Kidney epithelial cell (primary cell): ENCODE measurements around the gene ROCK2. TPM values are rescaled to one million over a fixed set of nuclear protein-coding genes. Genes with fewer than 3 reads are reported as not detected.
"Not testable (repeated sequence)": the region's sequence is repeated elsewhere in the genome, so short reads cannot be mapped to it uniquely, and the experiment has no call there.

Experiments
- DNase-seq: peaks from one replicate; pipeline ENCODE4 v3.0.0-alpha.2; 2010; ENCODE audit warnings: low read depth
- H3K27me3 ChIP-seq: 2 replicates; pipeline ENCODE4 v1.6.0; 2011; ENCODE audit warnings: low read length; ENCODE audit not compliant: control insufficient read depth, insufficient read depth
- H3K36me3 ChIP-seq: 2 replicates; pipeline ENCODE4 v1.5.1; 2011; ENCODE audit warnings: low read length; ENCODE audit not compliant: control insufficient read depth, insufficient read depth
- H3K4me3 ChIP-seq: 2 replicates; pipeline ENCODE4 v1.5.1; 2011; ENCODE audit warnings: low read depth, mild to moderate bottlenecking, control low read depth, low read length
- total RNA-seq: library from RNA; depleted of rRNA; stranded (reverse); fragments of >200 nt; gene quantifications from 2 replicates; pipeline ENCODE4 v1.2.3, GENCODE V29; 2015
- TF ChIP-seq, protein P1 (sequence below): IDR thresholded peaks from 2 replicates; pipeline ENCODE4 v1.5.1; 2011; ENCODE audit warnings: mild to moderate bottlenecking, moderate library complexity, low read length, control low read depth, inconsistent platforms; ENCODE audit not compliant: insufficient read depth, poor library complexity, severe bottlenecking

Gene ROCK2
- total RNA-seq, 1 donor from 2014 or later = 26.4 TPM

DNA sequence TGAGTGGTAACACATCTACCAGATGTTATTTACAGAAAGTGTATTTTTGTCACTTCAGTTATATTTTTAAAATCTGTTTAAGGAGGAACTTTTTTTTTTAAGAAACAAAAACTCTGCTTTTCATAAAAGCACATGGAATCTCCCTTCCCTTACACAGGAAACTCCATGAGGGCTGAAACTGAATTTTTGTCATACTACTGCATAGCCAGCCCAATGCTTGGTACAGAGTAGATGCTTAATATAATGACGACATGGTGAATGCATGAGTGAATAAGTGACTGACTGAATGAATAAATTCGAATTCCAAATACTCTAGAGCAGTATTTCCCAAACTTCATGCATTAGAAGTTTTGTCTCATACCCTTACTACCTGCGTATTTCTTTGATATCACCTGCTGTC lies 86.5 kb downstream of the ROCK2 start:
- no peak for DNase-seq
- H3K36me3 ChIP-seq = no peaks in the 10 kb centered on the region
- H3K27me3 ChIP-seq = no peaks in the 10 kb centered on the region
- TF ChIP-seq, protein P1, sequence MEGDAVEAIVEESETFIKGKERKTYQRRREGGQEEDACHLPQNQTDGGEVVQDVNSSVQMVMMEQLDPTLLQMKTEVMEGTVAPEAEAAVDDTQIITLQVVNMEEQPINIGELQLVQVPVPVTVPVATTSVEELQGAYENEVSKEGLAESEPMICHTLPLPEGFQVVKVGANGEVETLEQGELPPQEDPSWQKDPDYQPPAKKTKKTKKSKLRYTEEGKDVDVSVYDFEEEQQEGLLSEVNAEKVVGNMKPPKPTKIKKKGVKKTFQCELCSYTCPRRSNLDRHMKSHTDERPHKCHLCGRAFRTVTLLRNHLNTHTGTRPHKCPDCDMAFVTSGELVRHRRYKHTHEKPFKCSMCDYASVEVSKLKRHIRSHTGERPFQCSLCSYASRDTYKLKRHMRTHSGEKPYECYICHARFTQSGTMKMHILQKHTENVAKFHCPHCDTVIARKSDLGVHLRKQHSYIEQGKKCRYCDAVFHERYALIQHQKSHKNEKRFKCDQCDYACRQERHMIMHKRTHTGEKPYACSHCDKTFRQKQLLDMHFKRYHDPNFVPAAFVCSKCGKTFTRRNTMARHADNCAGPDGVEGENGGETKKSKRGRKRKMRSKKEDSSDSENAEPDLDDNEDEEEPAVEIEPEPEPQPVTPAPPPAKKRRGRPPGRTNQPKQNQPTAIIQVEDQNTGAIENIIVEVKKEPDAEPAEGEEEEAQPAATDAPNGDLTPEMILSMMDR = no peak
- H3K4me3 ChIP-seq = no peak overlapping the region

DNA sequence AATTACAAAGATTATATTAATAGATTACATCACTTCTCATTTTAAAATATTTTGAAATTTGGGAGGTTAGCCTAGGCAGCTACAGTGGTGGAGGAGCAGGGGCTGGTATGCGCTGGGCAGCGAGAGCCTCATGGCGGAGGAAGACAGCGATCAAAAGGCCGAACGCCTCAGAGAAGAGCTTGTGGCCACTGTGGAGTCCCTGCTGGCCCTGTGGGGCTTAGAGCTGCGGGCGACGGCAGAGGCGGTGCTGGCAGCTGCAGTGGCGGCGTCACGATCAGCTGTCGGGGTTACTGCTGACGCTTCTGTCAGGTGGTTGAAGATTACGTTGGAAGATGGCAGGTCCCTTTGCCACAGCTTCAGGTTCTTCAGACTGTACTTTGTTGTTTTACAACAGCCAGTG lies 87.4 kb downstream of the ROCK2 start:
- no peak overlapping the region for H3K4me3 ChIP-seq
- H3K36me3 ChIP-seq = no peaks in the 10 kb centered on the region
- TF ChIP-seq, protein P1 = no peak
- no peaks in the 10 kb centered on the region for H3K27me3 ChIP-seq
- no peak for DNase-seq

DNA sequence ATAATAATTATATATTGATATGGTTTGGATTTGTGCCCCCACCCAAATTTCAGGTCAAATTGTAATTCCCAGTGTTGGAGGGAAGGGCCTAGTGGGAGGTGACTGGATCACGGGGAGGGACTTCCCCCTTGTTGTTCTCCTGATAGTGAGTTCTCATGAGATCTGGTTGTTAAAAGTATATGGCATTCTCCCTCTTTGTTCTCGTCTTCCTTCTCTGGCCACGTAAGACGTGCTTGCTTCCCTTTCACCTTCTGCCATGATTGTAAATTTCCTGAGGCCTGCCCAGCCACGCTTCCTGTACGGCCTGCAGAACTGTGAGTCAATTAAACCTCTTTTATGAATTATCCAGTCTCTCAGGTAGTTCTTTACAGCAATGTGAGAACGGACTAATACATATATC lies 88.3 kb downstream of the ROCK2 start:
- no peaks in the 10 kb centered on the region for H3K36me3 ChIP-seq
- H3K4me3 ChIP-seq = no peak overlapping the region
- DNase-seq = no peak
- TF ChIP-seq, protein P1 = no peak
- no peaks in the 10 kb centered on the region for H3K27me3 ChIP-seq

DNA sequence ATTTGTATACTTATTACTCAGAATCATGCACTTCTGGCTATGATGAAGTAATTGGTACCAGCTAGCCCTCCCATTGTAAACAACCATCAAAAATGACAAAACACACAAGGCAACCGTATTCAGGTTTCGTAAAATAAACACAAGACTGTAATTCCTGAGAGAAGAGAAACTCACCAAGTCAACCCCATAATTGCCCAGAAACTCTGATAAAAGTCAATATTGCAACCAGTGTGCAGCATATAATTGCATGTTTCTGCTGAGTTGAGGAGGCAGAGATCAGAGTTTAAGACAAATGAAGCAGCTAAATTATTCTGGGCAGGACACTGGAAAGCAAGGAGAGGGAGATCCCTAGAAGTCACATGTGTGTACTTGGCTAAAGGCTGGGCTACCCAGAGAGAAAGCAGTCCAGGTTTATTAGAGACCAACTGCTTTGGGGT lies 90.3 kb downstream of the ROCK2 start:
- DNase-seq = no peak
- H3K27me3 ChIP-seq = no peaks in the 10 kb centered on the region
- H3K36me3 ChIP-seq = no peaks in the 10 kb centered on the region
- TF ChIP-seq, protein P1 = no peak
- H3K4me3 ChIP-seq = no peak overlapping the region

DNA sequence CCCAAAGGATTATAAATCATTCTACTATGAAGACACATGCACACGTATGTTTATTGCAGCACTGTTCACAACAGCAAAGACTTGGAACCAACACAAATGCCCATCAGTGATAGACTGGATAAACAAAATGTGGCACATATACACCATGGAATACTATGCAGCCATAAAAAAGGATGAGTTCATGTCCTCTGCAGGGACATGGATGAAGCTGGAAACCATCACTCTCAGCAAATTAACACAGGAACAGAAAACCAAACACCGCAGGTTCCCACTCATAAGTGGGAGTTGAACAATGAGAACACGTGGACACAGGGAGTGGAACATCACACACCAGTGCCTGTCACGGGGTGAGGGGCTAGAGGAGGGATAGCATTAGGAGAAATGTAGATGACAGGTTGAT lies 92.0 kb downstream of the ROCK2 start:
- H3K27me3 ChIP-seq, DNase-seq, H3K36me3 ChIP-seq, H3K4me3 ChIP-seq: not testable (repeated sequence)

DNA sequence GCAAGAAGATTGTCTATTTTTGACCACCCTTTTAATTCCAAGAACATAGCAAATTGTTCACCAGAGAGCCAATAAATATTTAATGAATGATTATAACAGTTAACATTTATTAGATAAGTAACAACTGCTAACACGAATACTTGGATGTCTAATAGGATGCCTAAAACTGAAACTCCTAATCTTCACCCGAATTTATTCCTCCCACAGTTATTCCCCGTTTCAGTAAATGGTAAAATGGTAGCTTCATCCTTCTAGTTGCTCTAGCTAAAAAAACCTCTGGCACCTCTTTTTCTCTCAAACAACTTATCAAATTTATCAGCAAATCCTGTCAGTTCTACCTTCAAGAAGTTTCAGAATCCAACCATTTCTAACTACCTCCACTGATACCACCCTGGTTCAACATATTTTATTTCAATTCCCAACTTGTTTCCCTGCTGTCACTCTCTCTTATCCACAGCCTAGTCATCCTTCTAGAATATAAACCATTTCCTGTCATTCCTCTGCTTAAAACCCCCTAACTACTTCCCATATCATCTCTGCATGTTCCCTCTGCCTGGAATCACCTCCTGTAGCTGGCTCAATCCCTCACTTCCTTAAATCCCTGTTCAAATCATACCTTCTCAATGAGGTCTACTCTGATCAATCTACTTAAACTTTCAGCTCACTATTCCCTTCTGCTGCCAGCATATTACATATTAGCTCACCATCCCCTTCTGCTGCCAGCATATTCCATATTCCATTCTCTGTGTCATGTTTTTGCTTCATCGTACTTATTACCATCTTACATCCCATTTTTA lies 93.8 kb downstream of the ROCK2 start:
- Histone ChIP-seq H3K27me3 (no peaks in the 10 kb centered on the region), H3K36me3 (no peaks in the 10 kb centered on the region), H3K4me3 (no peak overlapping the region)
- no peak for DNase-seq
- TF ChIP-seq, protein P1 = no peak
